HEK293 (cell line): ENCODE data around the gene TEAD2.

Source experiments
- CTCF ChIA-PET: fragments of 350-600 bp; formaldehyde crosslinking; extraction: SDS; loops from one replicate; lab custom pipeline; 2021; ENCODE audit warnings: antibody characterized with exemption; lab: Yijun Ruan, JAX
- POLR2A ChIA-PET: fragments of 300-600 bp; formaldehyde crosslinking; extraction: SDS; loops from one replicate; lab custom pipeline; 2020; ENCODE audit warnings: antibody characterized with exemption, inconsistent platforms; lab: Yijun Ruan, JAX
- H3K27ac ChIP-seq: fragments of 200-500 bp; sonication (Bioruptor generic); 2 replicates; pipeline ENCODE4 v1.5.1; 2014; ENCODE audit warnings: low read depth, low read length, control low read depth, inconsistent platforms; ENCODE audit errors: extremely low read depth
- H3K36me3 ChIP-seq, 2 experiments: fragments of 200-500 bp in 1 of 2; sonication (Bioruptor generic) in 1 of 2; 1 replicate in 1 of 2; 2 replicates in 1 of 2; pipeline ENCODE4 v1.5.1; 2014 to 2017; ENCODE audit warnings: inconsistent platforms in 2 of 2, low read length in 2 of 2; ENCODE audit not compliant: control insufficient read depth in 2 of 2, insufficient read depth in 1 of 2
- H3K4me1 ChIP-seq: fragments of 200-500 bp; sonication (Bioruptor generic); 2 replicates; pipeline ENCODE4 v1.5.1; 2014; ENCODE audit warnings: mild to moderate bottlenecking, low read length, inconsistent platforms; ENCODE audit not compliant: control insufficient read depth, insufficient read depth
- H3K4me3 ChIP-seq: 2 replicates; pipeline ENCODE4 v1.5.1; 2011; ENCODE audit warnings: low read depth, mild to moderate bottlenecking, control low read depth, low read length, moderate library complexity
- H3K9me3 ChIP-seq: fragments of 200-500 bp; sonication (Bioruptor generic); 2 replicates; pipeline ENCODE4 v1.5.1; 2014; ENCODE audit warnings: low read depth, low read length, inconsistent platforms; ENCODE audit not compliant: control insufficient read depth, insufficient read depth
- BCL11B ChIP-seq: fragments of 450-650 bp; formaldehyde crosslinking; IDR thresholded peaks from 2 replicates; pipeline ENCODE4 v1.5.1; 2016; ENCODE audit warnings: low read depth, missing biosample characterization, missing genetic modification characterization
- REPIN1 ChIP-seq: fragments of 450-650 bp; formaldehyde crosslinking; IDR thresholded peaks from 2 replicates; pipeline ENCODE4 v1.5.1; 2017; ENCODE audit warnings: missing biosample characterization, missing genetic modification characterization, low read depth
- ZBTB20 ChIP-seq: fragments of 450-650 bp; formaldehyde crosslinking; IDR thresholded peaks from 2 replicates; pipeline ENCODE4 v1.5.1; 2016; ENCODE audit warnings: missing biosample characterization, missing genetic modification characterization
- ZBTB21 ChIP-seq: fragments of 450-650 bp; formaldehyde crosslinking; IDR thresholded peaks from 2 replicates; pipeline ENCODE4 v1.5.1; 2017; ENCODE audit warnings: missing biosample characterization, missing genetic modification characterization
- ZNF138 ChIP-seq: fragments of 450-650 bp; formaldehyde crosslinking; IDR thresholded peaks from 2 replicates; pipeline ENCODE4 v1.5.1; 2016; ENCODE audit warnings: missing biosample characterization, missing genetic modification characterization, borderline replicate concordance
- ZNF146 ChIP-seq: fragments of 450-650 bp; formaldehyde crosslinking; IDR thresholded peaks from 2 replicates; pipeline ENCODE4 v1.5.1; 2016; ENCODE audit warnings: missing biosample characterization, missing genetic modification characterization
- ZNF169 ChIP-seq: fragments of 450-650 bp; formaldehyde crosslinking; IDR thresholded peaks from 2 replicates; pipeline ENCODE4 v1.5.1; 2016; ENCODE audit warnings: missing biosample characterization, missing genetic modification characterization
- ZNF2 ChIP-seq: fragments of 450-650 bp; formaldehyde crosslinking; IDR thresholded peaks from 2 replicates; pipeline ENCODE4 v1.5.1; 2016; ENCODE audit warnings: missing biosample characterization, missing genetic modification characterization
- ZNF311 ChIP-seq: fragments of 450-650 bp; formaldehyde crosslinking; IDR thresholded peaks from 2 replicates; pipeline ENCODE4 v1.5.1; 2017; ENCODE audit warnings: missing biosample characterization, missing genetic modification characterization, borderline replicate concordance
- ZNF433 ChIP-seq: fragments of 450-650 bp; formaldehyde crosslinking; IDR thresholded peaks from 2 replicates; pipeline ENCODE4 v1.5.1; 2016; ENCODE audit warnings: missing biosample characterization, missing genetic modification characterization, low read depth
- ZNF473 ChIP-seq: fragments of 450-650 bp; formaldehyde crosslinking; IDR thresholded peaks from 2 replicates; pipeline ENCODE4 v1.5.1; 2017; ENCODE audit warnings: missing biosample characterization, missing genetic modification characterization
- ZNF544 ChIP-seq: fragments of 450-650 bp; formaldehyde crosslinking; IDR thresholded peaks from 2 replicates; pipeline ENCODE4 v1.5.0; 2017; ENCODE audit warnings: missing biosample characterization, missing genetic modification characterization
- ZNF549 ChIP-seq: fragments of 450-650 bp; IDR thresholded peaks from 2 replicates; pipeline ENCODE4 v1.5.1; 2018; ENCODE audit warnings: missing biosample characterization, missing genetic modification characterization, mild to moderate bottlenecking, inconsistent platforms, moderate library complexity
- ZNF600 ChIP-seq: fragments of 450-650 bp; formaldehyde crosslinking; IDR thresholded peaks from 2 replicates; pipeline ENCODE4 v1.5.1; 2016; ENCODE audit warnings: missing biosample characterization, missing genetic modification characterization
- ZNF654 ChIP-seq: fragments of 450-650 bp; formaldehyde crosslinking; IDR thresholded peaks from 2 replicates; pipeline ENCODE4 v1.5.1; 2016; ENCODE audit warnings: low read depth, missing biosample characterization, missing genetic modification characterization
- ZNF670 ChIP-seq: fragments of 450-650 bp; formaldehyde crosslinking; IDR thresholded peaks from 2 replicates; pipeline ENCODE4 v1.5.1; 2016; ENCODE audit warnings: missing biosample characterization, missing genetic modification characterization, low read depth
- ZNF701 ChIP-seq: fragments of 450-650 bp; formaldehyde crosslinking; IDR thresholded peaks from 2 replicates; pipeline ENCODE4 v1.5.1; 2016; ENCODE audit warnings: missing biosample characterization, missing genetic modification characterization
- ZNF707 ChIP-seq: fragments of 450-650 bp; formaldehyde crosslinking; IDR thresholded peaks from 2 replicates; pipeline ENCODE4 v1.5.1; 2016; ENCODE audit warnings: missing biosample characterization, missing genetic modification characterization
- TF ChIP-seq, protein P1 (sequence below): fragments of 450-650 bp; formaldehyde crosslinking; IDR thresholded peaks from 2 replicates; pipeline ENCODE4 v1.5.1; 2016; ENCODE audit warnings: missing biosample characterization, missing genetic modification characterization, low read depth
- TF ChIP-seq, protein P2 (sequence below): fragments of 450-650 bp; formaldehyde crosslinking; IDR thresholded peaks from 2 replicates; pipeline ENCODE4 v1.5.1; 2016; ENCODE audit warnings: missing biosample characterization, missing genetic modification characterization
- TF ChIP-seq, protein P3 (sequence below): fragments of 450-650 bp; formaldehyde crosslinking; IDR thresholded peaks from 2 replicates; pipeline ENCODE4 v1.5.1; 2016; ENCODE audit warnings: missing biosample characterization, missing genetic modification characterization
- TF ChIP-seq, protein P4 (sequence below): fragments of 450-650 bp; formaldehyde crosslinking; IDR thresholded peaks from 2 replicates; pipeline ENCODE4 v1.5.1; 2017; ENCODE audit warnings: missing biosample characterization, missing genetic modification characterization
- TF ChIP-seq, protein P5 (sequence below): fragments of 450-650 bp; formaldehyde crosslinking; IDR thresholded peaks from 2 replicates; pipeline ENCODE4 v1.5.1; 2016; ENCODE audit warnings: missing biosample characterization, missing genetic modification characterization
- TF ChIP-seq, protein P6 (sequence below): fragments of 450-650 bp; formaldehyde crosslinking; IDR thresholded peaks from 2 replicates; pipeline ENCODE4 v1.5.1; 2017; ENCODE audit warnings: missing biosample characterization, mild to moderate bottlenecking, missing genetic modification characterization, moderate library complexity
- TF ChIP-seq, protein P7 (sequence below): fragments of 450-650 bp; formaldehyde crosslinking; IDR thresholded peaks from 2 replicates; pipeline ENCODE4 v1.5.1; 2017; ENCODE audit warnings: missing biosample characterization, missing genetic modification characterization
- TF ChIP-seq, protein P8 (sequence below): fragments of 450-650 bp; formaldehyde crosslinking; IDR thresholded peaks from 2 replicates; pipeline ENCODE4 v1.5.1; 2016; ENCODE audit warnings: missing biosample characterization, missing genetic modification characterization

The TEAD2 gene

DNA sequence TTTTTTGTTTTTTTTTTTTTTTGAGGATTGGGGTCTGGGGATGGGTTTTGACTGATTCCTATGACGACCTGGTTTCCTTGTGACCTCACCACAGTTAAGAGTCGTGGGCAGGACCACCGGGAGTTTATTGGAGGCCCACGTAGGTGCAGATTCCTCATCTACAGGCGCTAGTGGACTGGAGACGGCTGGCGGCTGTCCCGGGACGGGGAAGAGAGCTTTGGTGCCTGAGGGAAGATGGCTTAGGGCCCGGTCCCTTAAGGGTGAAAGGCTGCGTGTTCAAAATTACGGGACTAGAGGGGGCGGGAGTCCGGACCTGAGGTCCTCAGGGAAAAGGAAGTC is 682 bp upstream of the TEAD2 start (continued):
- TF ChIP-seq, protein P1, sequence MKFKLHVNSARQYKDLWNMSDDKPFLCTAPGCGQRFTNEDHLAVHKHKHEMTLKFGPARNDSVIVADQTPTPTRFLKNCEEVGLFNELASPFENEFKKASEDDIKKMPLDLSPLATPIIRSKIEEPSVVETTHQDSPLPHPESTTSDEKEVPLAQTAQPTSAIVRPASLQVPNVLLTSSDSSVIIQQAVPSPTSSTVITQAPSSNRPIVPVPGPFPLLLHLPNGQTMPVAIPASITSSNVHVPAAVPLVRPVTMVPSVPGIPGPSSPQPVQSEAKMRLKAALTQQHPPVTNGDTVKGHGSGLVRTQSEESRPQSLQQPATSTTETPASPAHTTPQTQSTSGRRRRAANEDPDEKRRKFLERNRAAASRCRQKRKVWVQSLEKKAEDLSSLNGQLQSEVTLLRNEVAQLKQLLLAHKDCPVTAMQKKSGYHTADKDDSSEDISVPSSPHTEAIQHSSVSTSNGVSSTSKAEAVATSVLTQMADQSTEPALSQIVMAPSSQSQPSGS (tag by site-specific recombination): no peak
- TF ChIP-seq ZBTB21 (tag by site-specific recombination) (no peak), ZNF544 (no peak), ZNF169 (tag by site-specific recombination) (no peak), ZNF473 (tag by site-specific recombination) (no peak), ZNF433 (tag by site-specific recombination) (no peak), ZNF311 (tag by site-specific recombination) (no peak), ZNF654 (no peak)
- TF ChIP-seq, protein P2, sequence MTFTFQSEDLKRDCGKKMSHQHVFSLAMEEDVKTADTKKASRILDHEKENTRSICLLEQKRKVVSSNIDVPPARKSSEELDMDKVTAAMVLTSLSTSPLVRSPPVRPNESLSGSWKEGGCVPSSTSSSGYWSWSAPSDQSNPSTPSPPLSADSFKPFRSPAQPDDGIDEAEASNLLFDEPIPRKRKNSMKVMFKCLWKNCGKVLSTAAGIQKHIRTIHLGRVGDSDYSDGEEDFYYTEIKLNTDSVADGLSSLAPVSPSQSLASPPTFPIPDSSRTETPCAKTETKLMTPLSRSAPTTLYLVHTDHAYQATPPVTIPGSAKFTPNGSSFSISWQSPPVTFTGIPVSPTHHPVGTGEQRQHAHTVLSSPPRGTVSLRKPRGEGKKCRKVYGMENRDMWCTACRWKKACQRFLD: no peak
- TF ChIP-seq, protein P3, sequence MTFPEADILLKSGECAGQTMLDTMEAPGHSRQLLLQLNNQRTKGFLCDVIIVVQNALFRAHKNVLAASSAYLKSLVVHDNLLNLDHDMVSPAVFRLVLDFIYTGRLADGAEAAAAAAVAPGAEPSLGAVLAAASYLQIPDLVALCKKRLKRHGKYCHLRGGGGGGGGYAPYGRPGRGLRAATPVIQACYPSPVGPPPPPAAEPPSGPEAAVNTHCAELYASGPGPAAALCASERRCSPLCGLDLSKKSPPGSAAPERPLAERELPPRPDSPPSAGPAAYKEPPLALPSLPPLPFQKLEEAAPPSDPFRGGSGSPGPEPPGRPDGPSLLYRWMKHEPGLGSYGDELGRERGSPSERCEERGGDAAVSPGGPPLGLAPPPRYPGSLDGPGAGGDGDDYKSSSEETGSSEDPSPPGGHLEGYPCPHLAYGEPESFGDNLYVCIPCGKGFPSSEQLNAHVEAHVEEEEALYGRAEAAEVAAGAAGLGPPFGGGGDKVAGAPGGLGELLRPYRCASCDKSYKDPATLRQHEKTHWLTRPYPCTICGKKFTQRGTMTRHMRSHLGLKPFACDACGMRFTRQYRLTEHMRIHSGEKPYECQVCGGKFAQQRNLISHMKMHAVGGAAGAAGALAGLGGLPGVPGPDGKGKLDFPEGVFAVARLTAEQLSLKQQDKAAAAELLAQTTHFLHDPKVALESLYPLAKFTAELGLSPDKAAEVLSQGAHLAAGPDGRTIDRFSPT (tag by site-specific recombination): no peak

DNA sequence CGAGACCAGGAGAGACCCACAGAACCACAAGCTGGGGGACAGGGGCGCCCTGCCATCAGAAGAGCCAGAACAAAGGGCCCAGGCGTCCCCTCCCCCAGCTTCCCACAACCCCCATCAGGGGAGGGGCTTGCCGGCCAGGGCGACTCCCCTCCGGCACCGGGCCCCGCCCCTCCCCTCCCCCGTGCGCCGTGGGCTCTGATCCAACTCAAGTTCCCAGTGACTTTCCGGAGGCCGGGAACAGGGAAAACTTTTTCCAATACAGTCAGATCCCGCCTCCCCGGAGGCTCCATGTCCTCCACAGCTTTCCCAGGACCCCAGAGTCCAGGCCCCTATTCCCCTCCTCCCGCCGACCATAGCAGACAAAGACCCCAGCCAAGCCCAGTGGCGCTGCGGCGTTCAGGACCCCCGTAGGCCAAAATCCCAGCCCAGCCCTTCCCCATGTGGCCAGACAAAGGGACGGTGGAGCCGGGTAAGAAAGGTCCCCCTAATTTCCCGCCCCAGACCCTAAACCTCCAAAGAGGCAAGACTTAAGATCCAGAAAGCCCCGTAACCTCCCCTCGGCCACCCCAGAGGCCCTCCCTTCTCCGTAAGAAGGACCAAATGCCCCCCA is 673 bp downstream of the TEAD2 start:
- peak overlapping the region; percentile 83 for H3K27ac ChIP-seq
- H3K4me3 ChIP-seq: peak overlapping the region; percentile 77
- no peaks in the 10 kb centered on the region for H3K9me3 ChIP-seq
- ChIA-PET CTCF (interaction anchor here (0.5 to 1.0 kb wide), 2 partner anchors 34 to 60 kb away, joined by 4 read pairs; no protein-coding TSS in a partner anchor), POLR2A (interaction anchor here (0.7 to 2.0 kb wide), 6 partner anchors 10 to 92 kb away, joined by 3 to 5 read pairs (median 4); partner anchors contain the start of genes ALDH16A1 and PIH1D1)
- H3K36me3 ChIP-seq: peaks cover 17 to 21% of the 10 kb centered on the region in 2 experiments
- peaks cover 14% of the 10 kb centered on the region for H3K4me1 ChIP-seq
- TF ChIP-seq REPIN1 (tag by site-specific recombination): no peak
- no peak for TF ChIP-seq ZNF549 (tag by site-specific recombination)
- TF ChIP-seq, protein P4, sequence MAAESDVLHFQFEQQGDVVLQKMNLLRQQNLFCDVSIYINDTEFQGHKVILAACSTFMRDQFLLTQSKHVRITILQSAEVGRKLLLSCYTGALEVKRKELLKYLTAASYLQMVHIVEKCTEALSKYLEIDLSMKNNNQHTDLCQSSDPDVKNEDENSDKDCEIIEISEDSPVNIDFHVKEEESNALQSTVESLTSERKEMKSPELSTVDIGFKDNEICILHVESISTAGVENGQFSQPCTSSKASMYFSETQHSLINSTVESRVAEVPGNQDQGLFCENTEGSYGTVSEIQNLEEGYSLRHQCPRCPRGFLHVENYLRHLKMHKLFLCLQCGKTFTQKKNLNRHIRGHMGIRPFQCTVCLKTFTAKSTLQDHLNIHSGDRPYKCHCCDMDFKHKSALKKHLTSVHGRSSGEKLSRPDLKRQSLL (tag by site-specific recombination): peak; percentile 88
- no peak for TF ChIP-seq ZNF707 (tag by site-specific recombination)
- no peak for TF ChIP-seq ZNF2 (tag by site-specific recombination)
- TF ChIP-seq, protein P5, sequence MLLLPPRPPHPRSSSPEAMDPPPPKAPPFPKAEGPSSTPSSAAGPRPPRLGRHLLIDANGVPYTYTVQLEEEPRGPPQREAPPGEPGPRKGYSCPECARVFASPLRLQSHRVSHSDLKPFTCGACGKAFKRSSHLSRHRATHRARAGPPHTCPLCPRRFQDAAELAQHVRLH (tag by site-specific recombination): no peak
- TF ChIP-seq ZNF146: no peak
- TF ChIP-seq, protein P6, sequence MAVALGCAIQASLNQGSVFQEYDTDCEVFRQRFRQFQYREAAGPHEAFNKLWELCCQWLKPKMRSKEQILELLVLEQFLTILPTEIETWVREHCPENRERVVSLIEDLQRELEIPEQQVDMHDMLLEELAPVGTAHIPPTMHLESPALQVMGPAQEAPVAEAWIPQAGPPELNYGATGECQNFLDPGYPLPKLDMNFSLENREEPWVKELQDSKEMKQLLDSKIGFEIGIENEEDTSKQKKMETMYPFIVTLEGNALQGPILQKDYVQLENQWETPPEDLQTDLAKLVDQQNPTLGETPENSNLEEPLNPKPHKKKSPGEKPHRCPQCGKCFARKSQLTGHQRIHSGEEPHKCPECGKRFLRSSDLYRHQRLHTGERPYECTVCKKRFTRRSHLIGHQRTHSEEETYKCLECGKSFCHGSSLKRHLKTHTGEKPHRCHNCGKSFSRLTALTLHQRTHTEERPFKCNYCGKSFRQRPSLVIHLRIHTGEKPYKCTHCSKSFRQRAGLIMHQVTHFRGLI (tag by site-specific recombination): no peak
- TF ChIP-seq, protein P7, sequence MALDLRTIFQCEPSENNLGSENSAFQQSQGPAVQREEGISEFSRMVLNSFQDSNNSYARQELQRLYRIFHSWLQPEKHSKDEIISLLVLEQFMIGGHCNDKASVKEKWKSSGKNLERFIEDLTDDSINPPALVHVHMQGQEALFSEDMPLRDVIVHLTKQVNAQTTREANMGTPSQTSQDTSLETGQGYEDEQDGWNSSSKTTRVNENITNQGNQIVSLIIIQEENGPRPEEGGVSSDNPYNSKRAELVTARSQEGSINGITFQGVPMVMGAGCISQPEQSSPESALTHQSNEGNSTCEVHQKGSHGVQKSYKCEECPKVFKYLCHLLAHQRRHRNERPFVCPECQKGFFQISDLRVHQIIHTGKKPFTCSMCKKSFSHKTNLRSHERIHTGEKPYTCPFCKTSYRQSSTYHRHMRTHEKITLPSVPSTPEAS (tag by site-specific recombination): no peak; the same call in 1 of the 2 replicates
- TF ChIP-seq, protein P8, sequence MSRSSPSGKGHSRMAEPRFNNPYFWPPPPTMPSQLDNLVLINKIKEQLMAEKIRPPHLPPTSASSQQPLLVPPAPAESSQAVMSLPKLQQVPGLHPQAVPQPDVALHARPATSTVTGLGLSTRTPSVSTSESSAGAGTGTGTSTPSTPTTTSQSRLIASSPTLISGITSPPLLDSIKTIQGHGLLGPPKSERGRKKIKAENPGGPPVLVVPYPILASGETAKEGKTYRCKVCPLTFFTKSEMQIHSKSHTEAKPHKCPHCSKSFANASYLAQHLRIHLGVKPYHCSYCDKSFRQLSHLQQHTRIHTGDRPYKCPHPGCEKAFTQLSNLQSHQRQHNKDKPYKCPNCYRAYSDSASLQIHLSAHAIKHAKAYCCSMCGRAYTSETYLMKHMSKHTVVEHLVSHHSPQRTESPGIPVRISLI (tag by site-specific recombination): no peak
- TF ChIP-seq BCL11B (tag by site-specific recombination): no peak; the same call in 1 of the 2 replicates
- peak; percentile 22 for TF ChIP-seq ZNF600 (tag by site-specific recombination)
- TF ChIP-seq ZNF138 (tag by site-specific recombination): no peak
- no peak for TF ChIP-seq ZNF701 (tag by site-specific recombination)
- TF ChIP-seq ZBTB20: peak; percentile 68; the same call in 1 of the 2 replicates
- TF ChIP-seq ZNF670: no peak
